ENCODE measurements around the gene ACTR6.

Gene ACTR6

GRCh38 chr12:100189636-100190394 lies 10.8 kb upstream of the ACTR6 start:
- peaks cover 4 to 11% (median 7%) of the 10 kb centered on the region in 11 experiments; a peak in 9 of 22 replicates for H3K9me3 ChIP-seq (replicated peaks in 1 of 11)
- H3K4me1 ChIP-seq = peaks cover 15 to 40% (median 31%) of the 10 kb centered on the region in 10 experiments
- H3K9ac ChIP-seq = peak overlapping the region in 3 of 11 experiments; percentile 7 to 46 (median 44); a peak in 3 of 22 replicates
- no peak for TF ChIP-seq Cebpa-rat (IDR thresholded peaks at IDR 0.05)
- peaks cover 0 to 68% (median 22%) of the 10 kb centered on the region in 11 experiments; a peak in 14 of 22 replicates for H3K36me3 ChIP-seq
- H4K20me1 ChIP-seq = no peaks in the 10 kb centered on the region
- no peak overlapping the region for H3K4me3 ChIP-seq
- peak overlapping the region in 9 of 11 experiments; percentile 22 to 72 (median 52); a peak in 17 of 22 replicates for H3K27ac ChIP-seq
- peak overlapping the region; percentile 41 to 71 (median 58); a peak in 20 of 22 replicates for H3K4me2 ChIP-seq
- no peaks in the 10 kb centered on the region for H3K27me3 ChIP-seq

- no peak overlapping the region for H3K27ac ChIP-seq
- H3K4me3 ChIP-seq = no peak overlapping the region
- peaks cover 0 to 72% (median 26%) of the 10 kb centered on the region in 11 experiments; a peak in 14 of 22 replicates for H3K36me3 ChIP-seq
- H3K9me3 ChIP-seq (replicated peaks in 1 of 11) = peaks cover 4 to 11% (median 7%) of the 10 kb centered on the region in 11 experiments; a peak in 9 of 22 replicates
- H3K4me2 ChIP-seq = no peak overlapping the region
- TF ChIP-seq Cebpa-rat (IDR thresholded peaks at IDR 0.05) = no peak
- no peaks in the 10 kb centered on the region; a peak in 1 of 22 replicates for H4K20me1 ChIP-seq
- no peaks in the 10 kb centered on the region for H3K27me3 ChIP-seq
- peaks cover 11 to 34% (median 24%) of the 10 kb centered on the region in 10 experiments for H3K4me1 ChIP-seq
- no peak overlapping the region for H3K9ac ChIP-seq
Observed at GRCh38 chr12:100193085-100193484, 7.5 kb upstream of the ACTR6 start.

- no peak overlapping the region for H3K4me3 ChIP-seq
- no peaks in the 10 kb centered on the region for H3K9me3 ChIP-seq (replicated peaks in 1 of 11)
- no peak overlapping the region for H3K9ac ChIP-seq
- no peaks in the 10 kb centered on the region; a peak in 1 of 22 replicates for H3K27me3 ChIP-seq
- peaks cover 0 to 9% (median 0%) of the 10 kb centered on the region in 11 experiments; a peak in 3 of 22 replicates for H4K20me1 ChIP-seq
- H3K27ac ChIP-seq = no peak overlapping the region
- peaks cover 0 to 40% (median 16%) of the 10 kb centered on the region in 11 experiments; a peak in 13 of 22 replicates for H3K36me3 ChIP-seq
- peaks cover 17 to 35% (median 27%) of the 10 kb centered on the region in 10 experiments for H3K4me1 ChIP-seq
- no peak overlapping the region; a peak in 1 of 22 replicates for H3K4me2 ChIP-seq
- TF ChIP-seq Cebpa-rat (IDR thresholded peaks at IDR 0.05) = no peak
Observed at GRCh38 chr12:100197486-100197885, 3.1 kb upstream of the ACTR6 start.

GRCh38 chr12:100199023-100199346 lies 1.6 kb upstream of the ACTR6 start:
- Histone ChIP-seq H3K9me3 (replicated peaks in 1 of 11) (no peaks in the 10 kb centered on the region), H3K9ac (peak overlapping the region in 10 of 11 experiments; percentile 67 to 87 (median 84); a peak in 19 of 22 replicates), H3K4me2 (peak overlapping the region; percentile 80 to 98 (median 95)), H3K36me3 (peaks cover 0 to 27% (median 13%) of the 10 kb centered on the region in 11 experiments; a peak in 14 of 22 replicates), H3K4me1 (peaks cover 20 to 38% (median 31%) of the 10 kb centered on the region in 10 experiments), H3K27me3 (no peaks in the 10 kb centered on the region; a peak in 1 of 22 replicates), H3K4me3 (peak overlapping the region; percentile 70 to 88 (median 76)), H3K27ac (peak overlapping the region in 9 of 11 experiments; percentile 76 to 88 (median 80); a peak in 16 of 22 replicates), H4K20me1 (peaks cover 0 to 14% (median 0%) of the 10 kb centered on the region in 11 experiments; a peak in 7 of 22 replicates)
- TF ChIP-seq Cebpa-rat (IDR thresholded peaks at IDR 0.05) = no peak

GRCh38 chr12:100199347-100200149 lies 1.1 kb upstream of the ACTR6 start:
- H3K9ac ChIP-seq = peak overlapping the region; percentile 67 to 87 (median 84)
- H3K9me3 ChIP-seq (replicated peaks in 1 of 11) = no peaks in the 10 kb centered on the region
- no peak for TF ChIP-seq Cebpa-rat (IDR thresholded peaks at IDR 0.05)
- H3K36me3 ChIP-seq = peaks cover 0 to 26% (median 9%) of the 10 kb centered on the region in 11 experiments; a peak in 16 of 22 replicates
- peak overlapping the region in 9 of 11 experiments; percentile 76 to 88 (median 80); a peak in 17 of 22 replicates for H3K27ac ChIP-seq
- peak overlapping the region; percentile 70 to 88 (median 76) for H3K4me3 ChIP-seq
- peak overlapping the region; percentile 80 to 98 (median 95) for H3K4me2 ChIP-seq
- H4K20me1 ChIP-seq = peaks cover 0 to 20% (median 0%) of the 10 kb centered on the region in 11 experiments; a peak in 8 of 22 replicates
- H3K4me1 ChIP-seq = peaks cover 20 to 38% (median 31%) of the 10 kb centered on the region in 10 experiments
- H3K27me3 ChIP-seq = no peaks in the 10 kb centered on the region; a peak in 1 of 22 replicates

GRCh38 chr12:100201604-100202423 lies 1.2 kb downstream of the ACTR6 start:
- H3K27me3 ChIP-seq = no peaks in the 10 kb centered on the region; a peak in 1 of 22 replicates
- peak overlapping the region; percentile 70 to 88 (median 76) for H3K4me3 ChIP-seq
- peaks cover 0 to 23% (median 0%) of the 10 kb centered on the region in 11 experiments; a peak in 8 of 22 replicates for H4K20me1 ChIP-seq
- no peaks in the 10 kb centered on the region for H3K9me3 ChIP-seq (replicated peaks in 1 of 11)
- peak overlapping the region; percentile 45 to 88 (median 80); a peak in 20 of 22 replicates for H3K27ac ChIP-seq
- peak overlapping the region; percentile 77 to 98 (median 88) for H3K4me2 ChIP-seq
- no peak for TF ChIP-seq Cebpa-rat (IDR thresholded peaks at IDR 0.05)
- H3K9ac ChIP-seq = peak overlapping the region; percentile 77 to 87 (median 84)
- peaks cover 9 to 29% (median 19%) of the 10 kb centered on the region in 11 experiments for H3K36me3 ChIP-seq
- H3K4me1 ChIP-seq = peaks cover 20 to 38% (median 31%) of the 10 kb centered on the region in 10 experiments

- no peak overlapping the region for H3K9ac ChIP-seq
- no peak overlapping the region for H3K4me3 ChIP-seq
- H3K9me3 ChIP-seq (replicated peaks in 1 of 11) = no peaks in the 10 kb centered on the region
- H3K4me1 ChIP-seq = peaks cover 3 to 7% (median 5%) of the 10 kb centered on the region in 10 experiments; a peak in 14 of 20 replicates
- TF ChIP-seq Cebpa-rat (IDR thresholded peaks at IDR 0.05) = peak in 1 of 11 experiments; percentile 1; a peak in 1 of 22 replicates
- peaks cover 0 to 16% (median 0%) of the 10 kb centered on the region in 11 experiments; a peak in 7 of 22 replicates for H4K20me1 ChIP-seq
- no peaks in the 10 kb centered on the region for H3K27me3 ChIP-seq
- peaks cover 60 to 84% (median 74%) of the 10 kb centered on the region in 11 experiments for H3K36me3 ChIP-seq
- H3K4me2 ChIP-seq = no peak overlapping the region
- no peak overlapping the region for H3K27ac ChIP-seq
Observed at GRCh38 chr12:100207311-100207710, 6.7 kb downstream of the ACTR6 start.

DNA sequence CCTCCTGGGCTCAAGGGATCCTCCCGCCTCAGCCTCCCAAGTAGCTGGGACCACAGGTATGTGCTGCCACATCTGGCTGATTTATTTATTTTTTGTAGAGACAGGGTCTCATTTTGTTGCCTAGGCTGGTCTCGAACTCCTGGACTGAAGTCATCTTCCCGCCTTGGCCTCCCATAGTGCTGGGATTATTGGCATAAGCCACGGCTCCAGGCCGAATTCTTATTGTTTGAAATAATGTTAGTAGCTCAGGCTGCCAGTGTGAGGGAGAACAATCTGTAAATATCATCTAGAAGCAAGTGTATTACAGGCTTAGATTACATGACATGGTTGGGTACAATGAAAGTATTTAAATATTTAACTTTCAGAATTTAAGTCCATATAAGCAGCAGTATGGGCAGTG lies 8.2 kb downstream of the ACTR6 start:
- H3K4me2 ChIP-seq = no peak overlapping the region
- H3K9me3 ChIP-seq (replicated peaks in 1 of 11) = no peaks in the 10 kb centered on the region
- H3K36me3 ChIP-seq = peaks cover 70 to 97% (median 86%) of the 10 kb centered on the region in 11 experiments
- no peaks in the 10 kb centered on the region for H3K4me1 ChIP-seq
- no peak overlapping the region for H3K9ac ChIP-seq
- no peak overlapping the region for H3K27ac ChIP-seq
- no peak overlapping the region for H3K4me3 ChIP-seq
- no peaks in the 10 kb centered on the region for H3K27me3 ChIP-seq
- no peak for TF ChIP-seq Cebpa-rat (IDR thresholded peaks at IDR 0.05)
- H4K20me1 ChIP-seq = peaks cover 0 to 11% (median 0%) of the 10 kb centered on the region in 11 experiments; a peak in 5 of 22 replicates
